GM21526 (cell line): ENCODE measurements around the gene HMHB1.
"Not testable (repeated sequence)": the region's sequence is repeated elsewhere in the genome, so short reads cannot be mapped to it uniquely, and the experiment has no call there.

Source experiments
- ATAC-seq: cut with Tn5 transposase; IDR thresholded peaks from one replicate; pipeline ENCODE4 v1.9.1; 2021; ENCODE audit warnings: moderate library complexity; ENCODE audit not compliant: unreplicated experiment, low FRiP score

HMHB1 gene

GRCh38 chr5:143801252-143801939, 10.6 kb upstream of the HMHB1 start:
- ATAC-seq = no peak

- ATAC-seq = no peak
These were observed 6.1 kb upstream of the HMHB1 start for GRCh38 chr5:143805861-143806260.

- ATAC-seq = no peak
These were observed 5.4 kb upstream of the HMHB1 start for GRCh38 chr5:143806579-143806978.

- no peak for ATAC-seq
These were observed 4.6 kb upstream of the HMHB1 start for GRCh38 chr5:143807401-143807800.

- ATAC-seq = not testable (repeated sequence)
These were observed 4.4 kb downstream of the HMHB1 start for GRCh38 chr5:143816370-143816769.

GRCh38 chr5:143819716-143820115, 7.8 kb downstream of the HMHB1 start:
- ATAC-seq = no peak

- no peak for ATAC-seq
These were observed 8.5 kb downstream of the HMHB1 start for GRCh38 chr5:143820451-143820850.

- ATAC-seq = peak; percentile 68
These were observed 13.1 kb downstream of the HMHB1 start for GRCh38 chr5:143824851-143825720.

GRCh38 chr5:143826951-143827444, 15.0 kb downstream of the HMHB1 start:
- peak; percentile 89 for ATAC-seq

GRCh38 chr5:143828710-143829109, 16.7 kb downstream of the HMHB1 start:
- no peak for ATAC-seq

GRCh38 chr5:143833177-143833576, 21.2 kb downstream of the HMHB1 start:
- ATAC-seq = no peak

GRCh38 chr5:143835251-143835650, 23.3 kb downstream of the HMHB1 start:
- no peak for ATAC-seq

- ATAC-seq = no peak
These were observed 24.3 kb downstream of the HMHB1 start for GRCh38 chr5:143836161-143836725.

GRCh38 chr5:143837306-143837848, 25.4 kb downstream of the HMHB1 start:
- no peak for ATAC-seq

- no peak for ATAC-seq
These were observed 29.5 kb downstream of the HMHB1 start for GRCh38 chr5:143841446-143841845.

- no peak for ATAC-seq
These were observed 31.0 kb downstream of the HMHB1 start for GRCh38 chr5:143842920-143843319.

- ATAC-seq = no peak
These were observed 31.5 kb downstream of the HMHB1 start for GRCh38 chr5:143843461-143843860.

GRCh38 chr5:143850050-143850683, 38.2 kb downstream of the HMHB1 start:
- ATAC-seq = no peak

GRCh38 chr5:143851383-143851782, 39.4 kb downstream of the HMHB1 start:
- no peak for ATAC-seq

GRCh38 chr5:143860211-143860610, 48.2 kb downstream of the HMHB1 start:
- ATAC-seq = no peak

- no peak for ATAC-seq
These were observed 50.3 kb downstream of the HMHB1 start for GRCh38 chr5:143862271-143862670.
